Left renal pelvis (tissue), 4 donors: ENCODE data around the gene INPP5E. TPM values are rescaled to one million over a fixed set of nuclear protein-coding genes. Genes with fewer than 3 reads are reported as not detected.

Experiments used
- DNase-seq, 4 donors: peaks; one replicate each; pipeline ENCODE4 v3.0.0-alpha.2; 2013; ENCODE audit warnings: low read depth in 4 of 4, low spot score in 3 of 4
- polyA plus RNA-seq, 4 donors: library from polyadenylated mRNA; unstranded; fragments of 120-200 nt; gene quantifications; one replicate each; pipeline ENCODE4 v1.2.1, GENCODE V29; 2013; ENCODE audit not compliant: insufficient read length in 4 of 4

The INPP5E gene
- polyA plus RNA-seq, 4 donors: 10.2 to 18.8 (median 13.1) TPM

- DNase-seq: no peak
Observed at GRCh38 chr9:136393531-136393930, 46.1 kb downstream of the INPP5E start.

- no peak for DNase-seq
Observed at GRCh38 chr9:136392538-136393449, 46.9 kb downstream of the INPP5E start.

GRCh38 chr9:136391737-136392537, 47.7 kb downstream of the INPP5E start:
- no peak for DNase-seq

GRCh38 chr9:136389396-136389795, 50.2 kb downstream of the INPP5E start:
- no peak for DNase-seq

- DNase-seq: no peak
Observed at GRCh38 chr9:136387217-136387616, 52.4 kb downstream of the INPP5E start.

GRCh38 chr9:136386018-136386417, 53.6 kb downstream of the INPP5E start:
- no peak for DNase-seq

- no peak for DNase-seq
Observed at GRCh38 chr9:136385015-136385414, 54.6 kb downstream of the INPP5E start.

GRCh38 chr9:136383436-136383835, 56.2 kb downstream of the INPP5E start:
- no peak for DNase-seq

GRCh38 chr9:136381966-136382513, 57.6 kb downstream of the INPP5E start:
- DNase-seq: no peak

- no peak for DNase-seq
Observed at GRCh38 chr9:136381311-136381710, 58.3 kb downstream of the INPP5E start.

- DNase-seq: no peak
Observed at GRCh38 chr9:136380381-136380780, 59.3 kb downstream of the INPP5E start.

- DNase-seq: no peak
Observed at GRCh38 chr9:136379891-136380290, 59.8 kb downstream of the INPP5E start.

GRCh38 chr9:136379401-136379800, 60.2 kb downstream of the INPP5E start:
- no peak for DNase-seq

- DNase-seq: no peak
Observed at GRCh38 chr9:136379003-136379287, 60.7 kb downstream of the INPP5E start.

Other genes with a start within 250 kb of the INPP5E start
- gene LHX3, start 234.7 kb downstream of the INPP5E start, polyA plus RNA-seq: not detected
- 10 to 100 TPM; 14.3 to 20.6 (median 15.5) TPM for gene QSOX2, start 194.0 kb downstream of the INPP5E start, polyA plus RNA-seq
- gene CCDC187, start 135.8 kb downstream of the INPP5E start, polyA plus RNA-seq: 1 to 10 TPM in 3 of 4 donors, under 1 TPM in 1; 0.07 to 4.7 (median 2.2) TPM
- gene GPSM1, start 112.3 kb downstream of the INPP5E start, polyA plus RNA-seq: 10 to 100 TPM; 24.3 to 46.1 (median 29.6) TPM
- 10 to 100 TPM in 1 of 4 donors, 1 to 10 TPM in 3; 4.8 to 28.7 (median 6.2) TPM for gene DNLZ, start 76.1 kb downstream of the INPP5E start, polyA plus RNA-seq
- gene CARD9, start 66.2 kb downstream of the INPP5E start, polyA plus RNA-seq: 1 to 10 TPM; 1.2 to 2.9 (median 2.2) TPM
- 10 to 100 TPM in 3 of 4 donors, 1 to 10 TPM in 1; 7.6 to 14.2 (median 12.3) TPM for gene SNAPC4, start 39.7 kb downstream of the INPP5E start, polyA plus RNA-seq
- gene ENTR1, start 29.2 kb downstream of the INPP5E start, polyA plus RNA-seq: 10 to 100 TPM; 42.1 to 61.4 (median 46.4) TPM
- 10 to 100 TPM; 38.7 to 70.2 (median 57.9) TPM for gene PMPCA, start 29.2 kb downstream of the INPP5E start, polyA plus RNA-seq
- gene SEC16A, start 43.2 kb upstream of the INPP5E start, polyA plus RNA-seq: 10 to 100 TPM; 50.7 to 72.4 (median 60.7) TPM
- 10 to 100 TPM; 15.8 to 39.3 (median 25.7) TPM for gene NOTCH1, start 106.2 kb upstream of the INPP5E start, polyA plus RNA-seq
- gene EGFL7, start 223.1 kb upstream of the INPP5E start, polyA plus RNA-seq: 10 to 100 TPM; 29.0 to 79.5 (median 44.5) TPM
- gene AGPAT2, start 247.6 kb upstream of the INPP5E start, polyA plus RNA-seq: 10 to 100 TPM; 15.3 to 53.8 (median 36.4) TPM